HCT116 (cell line): Measurements from ENCODE around the gene THAP8.

Experiments
- EZH2phosphoT487 ChIP-seq: fragments of 200-600 bp; IDR thresholded peaks from 2 replicates; pipeline ENCODE4 v1.6.1; 2018; ENCODE audit warnings: antibody characterized with exemption, borderline replicate concordance
- FOSL1 ChIP-seq: IDR thresholded peaks from 2 replicates; pipeline ENCODE4 v1.6.1; 2012; ENCODE audit warnings: low read depth
- JUND ChIP-seq: IDR thresholded peaks from 2 replicates; pipeline ENCODE4 v1.6.1; 2012
- POLR2A ChIP-seq: IDR thresholded peaks from 2 replicates; pipeline ENCODE4 v1.7.0; 2011; ENCODE audit warnings: borderline replicate concordance; ENCODE audit not compliant: insufficient read depth, insufficient read length; ENCODE audit errors: extremely low read depth
- SIN3A ChIP-seq: IDR thresholded peaks from 2 replicates; pipeline ENCODE4 v1.6.1; 2012; ENCODE audit warnings: low read depth
- SP1 ChIP-seq: IDR thresholded peaks from 2 replicates; pipeline ENCODE4 v1.6.1; 2012; ENCODE audit warnings: low read depth
- SRF ChIP-seq: IDR thresholded peaks from 2 replicates; pipeline ENCODE4 v1.6.1; 2012; ENCODE audit warnings: low read depth
- YY1 ChIP-seq: IDR thresholded peaks from 2 replicates; pipeline ENCODE4 v1.6.1; 2011; ENCODE audit warnings: low read length, low read depth, moderate library complexity, mild to moderate bottlenecking; ENCODE audit not compliant: insufficient replicate concordance; ENCODE audit errors: extremely low read depth
- TF ChIP-seq, protein P1 (sequence below), 3 experiments: fragments of 200-600 bp in 1 of 3; sonication (generic) in 1 of 3; IDR thresholded peaks in 2 of 3; conservative IDR thresholded peaks in 1 of 3; 2 replicates each; pipeline ENCODE4 v1.5.1; 2012 to 2017; ENCODE audit warnings: low read depth in 2 of 3, low read length in 2 of 3, antibody characterized with exemption in 1 of 3, borderline replicate concordance in 1 of 3, control low read depth in 1 of 3, mild to moderate bottlenecking in 1 of 3, mixed read lengths in 1 of 3, mixed run types in 1 of 3, moderate library complexity in 1 of 3; ENCODE audit not compliant: insufficient read depth in 1 of 3

DNA sequence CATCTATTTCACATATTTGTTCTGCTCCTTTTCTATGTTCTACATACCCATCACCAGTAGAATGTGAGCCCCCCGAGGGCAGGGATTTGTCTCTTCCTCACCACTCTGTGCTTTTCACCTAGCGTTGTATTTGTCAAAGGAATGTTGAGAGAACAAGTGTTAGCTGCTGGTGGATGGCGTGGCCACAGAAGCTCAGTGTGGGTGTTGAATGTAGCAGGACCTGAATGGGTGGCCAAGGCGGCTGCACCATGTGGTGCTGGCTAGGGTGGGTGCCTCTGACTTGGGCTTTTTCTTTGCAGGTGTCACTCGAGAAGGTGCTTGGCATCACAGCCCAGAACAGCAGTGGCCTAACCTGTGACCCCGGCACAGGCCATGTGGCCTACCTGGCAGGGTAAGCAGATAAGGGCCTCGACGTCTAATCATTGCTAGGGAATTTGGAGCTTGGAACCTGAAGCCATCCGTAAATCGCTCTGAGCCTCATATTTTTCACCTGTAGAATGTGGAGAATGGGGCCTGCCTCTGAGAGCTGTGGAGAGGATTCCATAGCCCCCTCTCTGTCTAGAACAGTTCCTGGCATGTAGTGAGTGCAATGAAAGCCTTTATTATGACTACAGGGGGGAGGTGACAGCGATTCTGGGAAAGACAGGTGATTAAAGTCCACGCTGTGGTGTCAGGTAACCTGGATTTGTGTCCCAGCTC lies 4.5 kb upstream of the THAP8 start:
- TF ChIP-seq SRF (no peak), EZH2phosphoT487 (no peak), SP1 (no peak), POLR2A (no peak), SIN3A (no peak), JUND (no peak), FOSL1 (no peak), YY1 (no peak)
- TF ChIP-seq, protein P1, sequence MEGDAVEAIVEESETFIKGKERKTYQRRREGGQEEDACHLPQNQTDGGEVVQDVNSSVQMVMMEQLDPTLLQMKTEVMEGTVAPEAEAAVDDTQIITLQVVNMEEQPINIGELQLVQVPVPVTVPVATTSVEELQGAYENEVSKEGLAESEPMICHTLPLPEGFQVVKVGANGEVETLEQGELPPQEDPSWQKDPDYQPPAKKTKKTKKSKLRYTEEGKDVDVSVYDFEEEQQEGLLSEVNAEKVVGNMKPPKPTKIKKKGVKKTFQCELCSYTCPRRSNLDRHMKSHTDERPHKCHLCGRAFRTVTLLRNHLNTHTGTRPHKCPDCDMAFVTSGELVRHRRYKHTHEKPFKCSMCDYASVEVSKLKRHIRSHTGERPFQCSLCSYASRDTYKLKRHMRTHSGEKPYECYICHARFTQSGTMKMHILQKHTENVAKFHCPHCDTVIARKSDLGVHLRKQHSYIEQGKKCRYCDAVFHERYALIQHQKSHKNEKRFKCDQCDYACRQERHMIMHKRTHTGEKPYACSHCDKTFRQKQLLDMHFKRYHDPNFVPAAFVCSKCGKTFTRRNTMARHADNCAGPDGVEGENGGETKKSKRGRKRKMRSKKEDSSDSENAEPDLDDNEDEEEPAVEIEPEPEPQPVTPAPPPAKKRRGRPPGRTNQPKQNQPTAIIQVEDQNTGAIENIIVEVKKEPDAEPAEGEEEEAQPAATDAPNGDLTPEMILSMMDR (IDR thresholded peaks at IDR 0.05 in 2 of 3, conservative IDR thresholded peaks at IDR 0.05 in 1 of 3; ENCODE audit: borderline replicate concordance in 1 of 3, insufficient read depth in 1 of 3, low read depth in 2 of 3, low read length in 2 of 3) = no peak
